K562 (cell line): ENCODE measurements around the gene ARHGAP30. TPM values are rescaled to one million over a fixed set of nuclear protein-coding genes. Genes with fewer than 3 reads are reported as not detected.

Experiments used
- ATAC-seq: fragments of 200-7000 bp; cut with Tn5 transposase; 3 replicates; pipeline ENCODE4 v1.9.1; 2020; ENCODE audit warnings: moderate library complexity
- BruUV-seq: library from RNA; stranded (reverse); fragments of 400-500 nt; replicated peaks from 2 replicates; lab custom pipeline; 2021; lab: Mats Ljungman, UMichigan
- CTCF ChIA-PET: fragments of 300-600 bp; formaldehyde crosslinking; extraction: SDS; loops from one replicate; lab custom pipeline; 2021; ENCODE audit warnings: low intra/inter-chr PET ratio; lab: Yijun Ruan, JAX
- POLR2A ChIA-PET: fragments of 300-600, 350-650 bp; sonication (Branson Sonifier 250); formaldehyde crosslinking; extraction: SDS; loops from one replicate; lab custom pipeline; 2021; ENCODE audit warnings: antibody characterized with exemption, inconsistent platforms; lab: Yijun Ruan, JAX
- DNase-seq, 4 experiments: peaks; one replicate each; pipeline versions ENCODE4 v3.0.0 to v3.0.0-alpha.2; 2011 to 2018; ENCODE audit warnings: low spot score in 3 of 4, mixed read lengths in 3 of 4; ENCODE audit errors: extremely low read depth in 1 of 4
- FAIRE-seq: peaks from 2 replicates; lab custom pipeline; 2011; peaks lifted over from hg19 to GRCh38; lab: Jason Lieb, UNC
- H2AFZ ChIP-seq: 2 replicates; pipeline ENCODE4 v1.6.0; 2011; ENCODE audit warnings: low read depth, low read length, control low read depth, inconsistent platforms
- H3K27ac ChIP-seq: fragments of 200-600 bp; 3 replicates; pipeline ENCODE4 v1.8.0; 2011; ENCODE audit warnings: low read depth, mild to moderate bottlenecking, control low read depth, inconsistent platforms, low read length, moderate library complexity, mixed read lengths; ENCODE audit errors: extremely low read depth
- H3K27me3 ChIP-seq, 2 experiments: fragments of 300-600 bp in 1 of 2; 2 replicates in 1 of 2; 3 replicates in 1 of 2; pipeline versions ENCODE4 v1.6.0 to v1.8.0; 2011; ENCODE audit warnings: inconsistent platforms in 2 of 2, low read length in 2 of 2, mild to moderate bottlenecking in 1 of 2, mixed read lengths in 1 of 2, moderate library complexity in 1 of 2; ENCODE audit not compliant: control insufficient read depth in 2 of 2, insufficient read depth in 2 of 2
- H3K36me3 ChIP-seq: fragments of 300-600 bp; 3 replicates; pipeline ENCODE4 v1.8.0; 2011; ENCODE audit warnings: mild to moderate bottlenecking, low read length, inconsistent platforms; ENCODE audit not compliant: control insufficient read depth, insufficient read depth
- H3K4me1 ChIP-seq, 2 experiments: fragments of 200-600 bp in 1 of 2; replicated peaks in 1 of 2; 2 replicates in 1 of 2; 3 replicates in 1 of 2; pipeline versions ENCODE4 v1.5.1 to v1.8.0; 2011; ENCODE audit warnings: inconsistent platforms in 2 of 2, low read length in 2 of 2, mild to moderate bottlenecking in 1 of 2, mixed read lengths in 1 of 2, moderate library complexity in 1 of 2; ENCODE audit not compliant: control insufficient read depth in 2 of 2, insufficient read depth in 2 of 2
- H3K4me2 ChIP-seq: 2 replicates; pipeline ENCODE4 v1.6.1; 2011; ENCODE audit warnings: low read length, control low read depth, inconsistent platforms, mixed read lengths; ENCODE audit not compliant: insufficient read depth
- H3K4me3 ChIP-seq: fragments of 200-600 bp; sonication (generic), shearing (Covaris generic); 2 replicates; pipeline ENCODE4 v1.5.1; 2016; ENCODE audit warnings: control low read depth, inconsistent platforms
- H3K79me2 ChIP-seq: fragments of 200-600 bp; 3 replicates; pipeline ENCODE4 v1.8.0; 2011; ENCODE audit warnings: low read length, inconsistent platforms; ENCODE audit not compliant: control insufficient read depth, insufficient read depth
- H3K9ac ChIP-seq, 2 experiments: 2 replicates each; pipeline versions ENCODE4 v1.6.0 to v1.6.1; 2011; ENCODE audit warnings: low read depth in 2 of 2, low read length in 2 of 2, control low read depth in 1 of 2, inconsistent platforms in 1 of 2, mild to moderate bottlenecking in 1 of 2, mixed read lengths in 1 of 2; ENCODE audit not compliant: insufficient read depth in 1 of 2
- H3K9me1 ChIP-seq: one replicate; pipeline ENCODE4 v1.6.0; 2011; ENCODE audit warnings: inconsistent platforms, mild to moderate bottlenecking, low read length, moderate library complexity; ENCODE audit not compliant: control insufficient read depth, insufficient read depth
- H3K9me3 ChIP-seq: replicated peaks from 2 replicates; pipeline ENCODE4 v1.5.1; 2011; ENCODE audit warnings: low read depth, low read length, inconsistent platforms; ENCODE audit not compliant: control insufficient read depth, insufficient read depth
- H4K20me1 ChIP-seq: replicated peaks from 2 replicates; pipeline ENCODE4 v1.6.1; 2011; ENCODE audit warnings: low read length, inconsistent platforms, mixed read lengths; ENCODE audit not compliant: control insufficient read depth, insufficient read depth
- CREM ChIP-seq: IDR thresholded peaks from 2 replicates; pipeline ENCODE4 v1.6.1; 2014; ENCODE audit warnings: antibody characterized with exemption, low read depth
- DMBX1 ChIP-seq: fragments of 250-450 bp; sonication (Bioruptor Pico); IDR thresholded peaks from 2 replicates; pipeline ENCODE4 v1.8.0; 2022; ENCODE audit warnings: inconsistent platforms, mild to moderate bottlenecking, moderate library complexity, borderline replicate concordance
- EHMT2 ChIP-seq: fragments of 450-650 bp; IDR thresholded peaks from 2 replicates; pipeline ENCODE4 v1.6.1; 2018; ENCODE audit warnings: antibody characterized with exemption
- ESRRA ChIP-seq: fragments of 450-650 bp; IDR thresholded peaks from 2 replicates; pipeline ENCODE4 v1.6.1; 2014; ENCODE audit warnings: low read depth, mild to moderate bottlenecking, moderate library complexity, borderline replicate concordance
- PHF21A ChIP-seq: fragments of 450-650 bp; IDR thresholded peaks from 2 replicates; pipeline ENCODE4 v1.6.1; 2017; ENCODE audit warnings: low read depth, borderline replicate concordance
- RBFOX2 ChIP-seq: fragments of 200-400 bp; formaldehyde crosslinking; IDR thresholded peaks from 2 replicates; pipeline ENCODE4 v1.6.1; 2017; ENCODE audit warnings: low read depth, mild to moderate bottlenecking, low read length, moderate library complexity
- SAP30 ChIP-seq: fragments of 200-600 bp; sonication (generic); IDR thresholded peaks from 2 replicates; pipeline ENCODE4 v1.6.1; 2012; ENCODE audit warnings: borderline replicate concordance, low read depth, mild to moderate bottlenecking, moderate library complexity, low read length, control low read depth, inconsistent platforms; ENCODE audit not compliant: insufficient read depth, poor library complexity, severe bottlenecking
- ZBTB7A ChIP-seq: IDR thresholded peaks from 2 replicates; pipeline ENCODE4 v1.6.1; 2011; ENCODE audit warnings: low read depth, mild to moderate bottlenecking, low read length, moderate library complexity, borderline replicate concordance; ENCODE audit not compliant: control insufficient read depth
- ZNF583 ChIP-seq: fragments of 250-450 bp; sonication (Bioruptor Pico); IDR thresholded peaks from 2 replicates; pipeline ENCODE4 v1.4.0; 2020
- WGBS: fragments of 100-300 bp; shearing (Covaris generic); methylation state at CpG from one replicate; pipeline ENCODE4 v1.1.6; 2016; ENCODE audit warnings: low coverage, mixed read lengths; ENCODE audit not compliant: insufficient coverage; ENCODE audit errors: missing lambda C conversion rate; 5-methylcytosine and 5-hydroxymethylcytosine counted together
- in situ Hi-C: fragments of 300-500 bp; cut with MboI; formaldehyde crosslinking; loops from 4 replicates; pipeline ENCODE4 v1.15.0; 2018; ENCODE audit warnings: inconsistent platforms, mixed read lengths
- intact Hi-C: fragments of 100-400 bp; cut with micrococcal nuclease; formaldehyde crosslinking; loops from 2 replicates; pipeline ENCODE4 v1.14.2; 2022
- polyA plus RNA-seq, 8 experiments: library from polyadenylated mRNA; depleted of rRNA in 4 of 8; stranded (reverse) in 5 of 8; unstranded in 3 of 8; fragments of >200 nt; fragmentation: Nextera tagmentation in 2 of 8; fragmentation: Illumina TruSeq in 1 of 8; extraction: Ambion mirVana in 2 of 8; extraction: Trizol in 1 of 8; gene quantifications; 2 replicates each; pipeline versions ENCODE4 v1.2.1 to v1.2.3, GENCODE V29; 2011 to 2014; ENCODE audit warnings: inconsistent platforms in 1 of 8, missing spikeins in 1 of 8
- total RNA-seq, 7 experiments: library from RNA; depleted of rRNA in 6 of 7; stranded (reverse); fragments of >200 nt in 6 of 7; fragmentation: Illumina TruSeq in 2 of 7; extraction: Trizol in 2 of 7; gene quantifications; 2 replicates each; pipeline versions ENCODE4 v1.2.1 to v1.2.3, GENCODE V29; 2011 to 2021; ENCODE audit warnings: low replicate concordance in 1 of 7
- TF ChIP-seq, protein P1 (sequence below): fragments of 450-650 bp; IDR thresholded peaks from 2 replicates; pipeline ENCODE4 v1.6.1; 2016

ARHGAP30 gene
- total and polyA plus RNA-seq, 9 of the 15 experiments (the other 6 are each of a cell fraction or from before 2014, with no cell fraction given), result 0.01 to 0.73 (median 0.12) TPM

GRCh38 chr1:161082996-161083747, 13.5 kb upstream of the ARHGAP30 start (continued):
- TF ChIP-seq, protein P1, sequence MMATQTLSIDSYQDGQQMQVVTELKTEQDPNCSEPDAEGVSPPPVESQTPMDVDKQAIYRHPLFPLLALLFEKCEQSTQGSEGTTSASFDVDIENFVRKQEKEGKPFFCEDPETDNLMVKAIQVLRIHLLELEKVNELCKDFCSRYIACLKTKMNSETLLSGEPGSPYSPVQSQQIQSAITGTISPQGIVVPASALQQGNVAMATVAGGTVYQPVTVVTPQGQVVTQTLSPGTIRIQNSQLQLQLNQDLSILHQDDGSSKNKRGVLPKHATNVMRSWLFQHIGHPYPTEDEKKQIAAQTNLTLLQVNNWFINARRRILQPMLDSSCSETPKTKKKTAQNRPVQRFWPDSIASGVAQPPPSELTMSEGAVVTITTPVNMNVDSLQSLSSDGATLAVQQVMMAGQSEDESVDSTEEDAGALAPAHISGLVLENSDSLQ, result peak; percentile 39
- TF ChIP-seq ZNF583 (CRISPR knock-in tag), result 0 out of 2 replicates have a peak, but pooled peaks have one; percentile 9
- TF ChIP-seq ESRRA, result peak; percentile 90
- TF ChIP-seq DMBX1 (CRISPR knock-in tag), result 0 out of 2 replicates have a peak, but pooled peaks have one; percentile 26
- TF ChIP-seq ZBTB7A, result peak; percentile 28; the same call in 1 of the 2 replicates
- peak; percentile 44; the same call in 1 of the 2 replicates for TF ChIP-seq RBFOX2
- TF ChIP-seq CREM, result peak; percentile 93
- TF ChIP-seq SAP30, result no peak
- TF ChIP-seq EHMT2, result peak; percentile 38; the same call in 1 of the 2 replicates
- TF ChIP-seq, all 486 proteins: peak for 62

GRCh38 chr1:161082483-161082882, 12.8 kb upstream of the ARHGAP30 start:
- in situ Hi-C loops, result loop anchor here (25.0 kb wide), 1 partner anchor 245 kb away; no protein-coding TSS in a partner anchor
- Histone ChIP-seq H3K9ac (no peak overlapping the region), H3K4me2 (no peak overlapping the region), H3K36me3 (no peaks in the 10 kb centered on the region), H3K9me1 (no peaks in the 10 kb centered on the region), H3K4me3 (no peak overlapping the region), H3K9me3 (no peaks in the 10 kb centered on the region), H4K20me1 (no peaks in the 10 kb centered on the region), H3K27me3 (no peaks in the 10 kb centered on the region), H3K79me2 (no peaks in the 10 kb centered on the region), H2AFZ (no peak overlapping the region; the same call in 1 of the 2 replicates), H3K27ac (no peak overlapping the region), H3K4me1 (peaks cover 13 to 18% of the 10 kb centered on the region in 2 experiments; a peak in 4 of 5 replicates)
- intact Hi-C loops, result no loop called here
- BruUV-seq, result no TSS peak
- DNase-seq (no peak), ATAC-seq (no peak), FAIRE-seq (no peak)
- ChIA-PET CTCF (no interaction called here), POLR2A (no interaction called here)
- WGBS, result 33% methylated on average over 2 of the region's 2 CpGs
- no peak for TF ChIP-seq PHF21A
